PFSK-1 (cell line): ENCODE results near the gene SUPT6H.

Experiments
- FOXP2 ChIP-seq: optimal IDR thresholded peaks from 2 replicates; pipeline ENCODE3; 2011; ENCODE audit warnings: borderline replicate concordance, control low read depth, inconsistent platforms; ENCODE audit not compliant: insufficient read depth; ENCODE audit errors: extremely low read length, extremely low read depth
- POLR2AphosphoS5 ChIP-seq: IDR thresholded peaks from 2 replicates; pipeline ENCODE4 v1.6.1; 2012; ENCODE audit warnings: low read depth, mild to moderate bottlenecking, control low read depth, low read length, moderate library complexity
- REST ChIP-seq, 2 experiments: IDR thresholded peaks; 2 replicates each; pipeline versions ENCODE4 v1.6.1 to v1.8.0; 2011 to 2012; ENCODE audit warnings: low read depth in 2 of 2, low read length in 2 of 2, control low read depth in 1 of 2, inconsistent platforms in 1 of 2, mild to moderate bottlenecking in 1 of 2, moderate library complexity in 1 of 2; ENCODE audit not compliant: insufficient read depth in 1 of 2
- SIN3A ChIP-seq: IDR thresholded peaks from 2 replicates; pipeline ENCODE4 v1.6.1; 2012; ENCODE audit warnings: mild to moderate bottlenecking, low read length, moderate library complexity, borderline replicate concordance; ENCODE audit not compliant: insufficient read depth
- TAF1 ChIP-seq: IDR thresholded peaks from 2 replicates; pipeline ENCODE4 v1.6.1; 2012; ENCODE audit warnings: low read length, control low read depth, borderline replicate concordance; ENCODE audit not compliant: insufficient read depth

Gene SUPT6H

GRCh38 chr17:28648698-28649097, 13.3 kb upstream of the SUPT6H start:
- no peak for TF ChIP-seq FOXP2
- no peak for TF ChIP-seq REST (IDR thresholded peaks at IDR 0.05; ENCODE audit: insufficient read depth in 1 of 2, low read depth in 2 of 2, low read length in 2 of 2)
- no peak for TF ChIP-seq POLR2AphosphoS5
- TF ChIP-seq TAF1, result no peak
- TF ChIP-seq SIN3A, result no peak

- no peak for TF ChIP-seq REST (IDR thresholded peaks at IDR 0.05; ENCODE audit: insufficient read depth in 1 of 2, low read depth in 2 of 2, low read length in 2 of 2)
- no peak for TF ChIP-seq TAF1
- TF ChIP-seq SIN3A, result no peak
- no peak for TF ChIP-seq POLR2AphosphoS5
- no peak for TF ChIP-seq FOXP2
Observed at GRCh38 chr17:28655160-28655559, 6.8 kb upstream of the SUPT6H start.

- TF ChIP-seq FOXP2, result no peak
- TF ChIP-seq SIN3A, result no peak
Observed at GRCh38 chr17:28657756-28658155, 4.2 kb upstream of the SUPT6H start.

- TF ChIP-seq FOXP2 (no peak), SIN3A (no peak), TAF1 (no peak), POLR2AphosphoS5 (no peak), REST (IDR thresholded peaks at IDR 0.05; ENCODE audit: insufficient read depth in 1 of 2, low read depth in 2 of 2, low read length in 2 of 2) (no peak)
Observed at GRCh38 chr17:28662527-28662829, 473 bp downstream of the SUPT6H start.

GRCh38 chr17:28663723-28664122, 1.7 kb downstream of the SUPT6H start:
- TF ChIP-seq TAF1 (no peak), SIN3A (no peak)

- no peak for TF ChIP-seq TAF1
- no peak for TF ChIP-seq FOXP2
Observed at GRCh38 chr17:28665994-28666393, 4.0 kb downstream of the SUPT6H start.

GRCh38 chr17:28667870-28668269, 5.9 kb downstream of the SUPT6H start:
- TF ChIP-seq REST (IDR thresholded peaks at IDR 0.05; ENCODE audit: insufficient read depth in 1 of 2, low read depth in 2 of 2, low read length in 2 of 2) (no peak), SIN3A (no peak), TAF1 (no peak), FOXP2 (no peak), POLR2AphosphoS5 (no peak)
